Pancreas (tissue), 10 donors: ENCODE measurements around the gene NEDD9. TPM values are rescaled to one million over a fixed set of nuclear protein-coding genes. Genes with fewer than 3 reads are reported as not detected.

Experiments used
- ATAC-seq, 4 donors: fragments of 200-7000 bp; cut with Tn5 transposase; one replicate each; pipeline versions ENCODE4 v1.8.0 to v1.9.1; 2020; ENCODE audit warnings: mild to moderate bottlenecking in 4 of 4, moderate library complexity in 4 of 4
- DNase-seq, 6 donors: peaks; one replicate each; pipeline ENCODE4 v3.0.0-alpha.2; 2020
- FAIRE-seq: peaks from 2 replicates; lab custom pipeline; 2012; peaks lifted over from hg19 to GRCh38; lab: Jason Lieb, UNC
- H3K27ac ChIP-seq, 4 donors: fragments of 200-600 bp; sonication (generic); 1 replicate in 3 of 4; 2 replicates in 1 of 4; pipeline versions ENCODE4 v1.5.0 to v1.8.0; 2020
- H3K27me3 ChIP-seq, 4 donors: fragments of 200-600 bp; one replicate each; pipeline ENCODE4 v1.8.0; 2021
- H3K36me3 ChIP-seq, 3 donors: fragments of 200-600 bp; sonication (generic) in 1 of 3; one replicate each; pipeline versions ENCODE4 v1.5.0 to v1.8.0; 2020 to 2021
- H3K4me1 ChIP-seq, 3 donors: fragments of 200-600 bp; one replicate each; pipeline ENCODE4 v1.8.0; 2021
- H3K4me3 ChIP-seq, 4 donors: fragments of 200-600 bp; sonication (generic) in 2 of 4; one replicate each; pipeline versions ENCODE4 v1.5.0 to v1.8.0; 2020 to 2021
- H3K9me3 ChIP-seq, 4 donors: fragments of 200-600 bp; one replicate each; pipeline ENCODE4 v1.8.0; 2021
- WGBS, 2 donors: extraction: QIAGEN DNeasy Blood & Tissue Kit; methylation state at CpG; one replicate each; pipeline ENCODE4 v1.1.7; 2013; 5-methylcytosine and 5-hydroxymethylcytosine counted together
- intact Hi-C, 3 donors: fragments of 100-400 bp; cut with DNase I; formaldehyde crosslinking; loops; one replicate each; pipeline versions ENCODE4 v1.11.1 to v1.14.2; 2022
- polyA plus RNA-seq, 2 donors: library from polyadenylated mRNA; stranded (reverse); fragments of 200-250 nt; gene quantifications; one replicate each; pipeline ENCODE4 v1.2.3, GENCODE V29; 2013
- total RNA-seq, 6 donors: library from RNA; stranded (reverse); fragmentation: NEBNext Ultra II Directional in 4 of 6; extraction: Animal tissue kit (Norgen Biotek cat#: 25700) in 4 of 6; gene quantifications; one replicate each; pipeline versions ENCODE4 v1.2.1 to v1.2.4, GENCODE V29; 2021 to 2023
- TF ChIP-seq, protein P1 (sequence below), 4 donors: fragments of 200-600 bp; sonication (generic) in 3 of 4; IDR thresholded peaks; one replicate each; pipeline versions ENCODE4 v1.5.0 to v1.8.0; 2021; ENCODE audit warnings: antibody characterized with exemption in 4 of 4
- donor health status: healthy with polysubstance abuse.
- donor health status: DM: no; HTN: no; CAD: no; lungs with moderate emphysema.
- donor health status: DM: no; HTN: no; CAD: no.
- donor health status: control.
- donor health status: control.
- donor health status: Bipolar disorder and iron deficiency.
- donor health status: DM: yes; HTN: yes; CAD: no.
- donor health status: DM: no; HTN: no; CAD: no.
- donor health status: DM: no; HTN: no; CAD: no.
- donor health status: DM: yes; HTN: yes; CAD: no.

The NEDD9 gene
- total and polyA plus RNA-seq, 8 donors = 4.8 to 13.2 (median 8.3) TPM

DNA sequence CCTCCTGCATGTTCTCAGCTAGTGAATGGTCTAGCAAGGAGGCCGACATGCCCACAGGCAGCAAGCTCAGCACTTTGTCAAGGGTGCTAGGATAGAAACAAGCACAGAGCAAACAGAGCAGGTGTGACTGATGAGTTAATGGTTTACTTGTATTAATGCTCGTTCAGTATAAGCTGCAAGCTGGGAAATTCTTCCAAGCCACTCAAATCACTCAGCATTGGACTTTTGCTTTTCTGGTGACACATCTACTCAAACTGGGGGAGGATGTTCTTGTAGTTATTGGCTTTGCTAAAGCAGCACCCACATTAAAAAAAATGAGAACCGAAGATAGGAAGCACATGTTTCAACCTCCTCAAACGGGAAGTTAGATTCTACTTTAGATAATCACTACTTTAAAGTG lies 43.1 kb upstream of the NEDD9 start:
- FAIRE-seq (no peak), DNase-seq (peak in 1 of 6 donors; percentile 20), ATAC-seq (peak; percentile 70 to 91 (median 90))
- H3K4me1 ChIP-seq = peaks cover 10 to 22% (median 10%) of the 10 kb centered on the region in 3 donors
- no peaks in the 10 kb centered on the region for H3K27me3 ChIP-seq
- 12 to 15% methylated on average over 4 of the region's 4 CpGs for WGBS, 2 donors
- TF ChIP-seq, protein P1, sequence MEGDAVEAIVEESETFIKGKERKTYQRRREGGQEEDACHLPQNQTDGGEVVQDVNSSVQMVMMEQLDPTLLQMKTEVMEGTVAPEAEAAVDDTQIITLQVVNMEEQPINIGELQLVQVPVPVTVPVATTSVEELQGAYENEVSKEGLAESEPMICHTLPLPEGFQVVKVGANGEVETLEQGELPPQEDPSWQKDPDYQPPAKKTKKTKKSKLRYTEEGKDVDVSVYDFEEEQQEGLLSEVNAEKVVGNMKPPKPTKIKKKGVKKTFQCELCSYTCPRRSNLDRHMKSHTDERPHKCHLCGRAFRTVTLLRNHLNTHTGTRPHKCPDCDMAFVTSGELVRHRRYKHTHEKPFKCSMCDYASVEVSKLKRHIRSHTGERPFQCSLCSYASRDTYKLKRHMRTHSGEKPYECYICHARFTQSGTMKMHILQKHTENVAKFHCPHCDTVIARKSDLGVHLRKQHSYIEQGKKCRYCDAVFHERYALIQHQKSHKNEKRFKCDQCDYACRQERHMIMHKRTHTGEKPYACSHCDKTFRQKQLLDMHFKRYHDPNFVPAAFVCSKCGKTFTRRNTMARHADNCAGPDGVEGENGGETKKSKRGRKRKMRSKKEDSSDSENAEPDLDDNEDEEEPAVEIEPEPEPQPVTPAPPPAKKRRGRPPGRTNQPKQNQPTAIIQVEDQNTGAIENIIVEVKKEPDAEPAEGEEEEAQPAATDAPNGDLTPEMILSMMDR (IDR thresholded peaks at IDR 0.05) = no peak
- H3K27ac ChIP-seq = no peak overlapping the region
- no peaks in the 10 kb centered on the region for H3K36me3 ChIP-seq
- intact Hi-C loops = no loop called here
- no peak overlapping the region for H3K4me3 ChIP-seq
- H3K9me3 ChIP-seq = no peaks in the 10 kb centered on the region

DNA sequence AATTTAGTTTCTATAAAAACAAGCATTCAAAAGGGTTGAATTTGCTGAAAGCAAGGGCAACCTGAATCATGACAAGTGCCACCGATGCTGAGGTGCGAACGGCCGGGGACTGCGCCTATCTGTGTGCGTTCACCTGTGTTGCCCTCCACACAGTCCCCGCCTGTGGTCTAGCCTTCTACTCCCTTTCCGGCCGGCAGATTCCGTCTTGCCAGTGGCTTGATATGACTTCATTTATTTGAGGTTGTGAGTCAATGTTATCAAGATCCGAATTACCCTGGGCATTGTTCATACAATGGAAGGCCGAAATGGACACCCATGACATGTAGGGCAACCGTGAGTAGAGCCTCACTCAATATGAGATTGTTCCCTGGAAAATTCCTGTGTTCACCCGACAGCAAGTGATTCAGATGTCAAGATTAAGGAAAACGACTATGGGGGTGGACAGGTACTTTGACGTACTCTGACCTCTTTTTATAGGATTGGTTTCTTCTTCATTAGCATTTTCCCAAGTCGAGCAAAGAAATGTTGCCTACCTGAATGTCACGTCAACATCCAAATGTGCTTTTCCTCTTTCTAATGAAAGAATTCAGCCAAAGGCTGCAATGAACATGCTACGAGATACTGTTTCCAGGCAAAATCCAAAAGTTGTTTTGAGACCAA lies 41.1 kb upstream of the NEDD9 start:
- FAIRE-seq = no peak
- H3K36me3 ChIP-seq = no peaks in the 10 kb centered on the region

DNA sequence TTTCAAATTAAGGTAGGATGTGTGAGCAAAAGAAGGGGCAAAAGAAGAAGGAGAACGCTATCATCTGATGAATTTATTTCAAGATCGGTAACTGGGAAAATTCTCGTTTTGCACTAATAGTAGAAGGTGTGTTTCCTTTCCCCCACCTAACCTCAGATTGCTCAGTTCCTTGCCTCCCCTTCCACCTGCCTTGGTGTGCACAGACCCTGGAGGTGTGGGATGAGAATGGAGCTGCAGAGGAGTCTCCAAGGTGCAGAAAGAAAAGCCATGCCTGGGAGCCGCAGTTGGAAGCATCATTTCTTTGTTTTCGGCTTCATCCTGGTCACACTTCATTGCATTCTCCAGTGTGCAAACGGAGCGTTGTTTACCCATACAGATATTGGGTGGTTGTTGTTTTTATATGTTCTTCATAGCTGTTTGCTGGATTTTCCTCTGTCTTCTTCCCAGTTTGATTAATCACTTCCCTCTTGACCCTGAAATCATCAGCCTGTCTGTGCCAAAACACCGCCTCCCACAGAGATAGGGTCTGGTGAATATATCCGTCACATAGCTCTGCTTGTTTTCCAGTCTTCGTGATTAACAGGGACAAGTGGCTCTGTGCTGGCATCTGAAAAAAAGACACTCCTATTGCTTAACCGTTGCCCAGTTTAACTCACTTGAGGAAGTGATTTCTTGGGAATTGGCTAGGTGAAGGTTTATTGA lies 40.2 kb upstream of the NEDD9 start:
- ATAC-seq = no peak
- H3K4me1 ChIP-seq = peaks cover 16 to 32% (median 22%) of the 10 kb centered on the region in 3 donors
- TF ChIP-seq, protein P1 (IDR thresholded peaks at IDR 0.05) = no peak
- no peaks in the 10 kb centered on the region for H3K9me3 ChIP-seq
- no peak overlapping the region for H3K4me3 ChIP-seq
- FAIRE-seq = no peak
- H3K27ac ChIP-seq = no peak overlapping the region
- 66 to 67% methylated on average over 11 of the region's 11 CpGs for WGBS, 2 donors
- no peaks in the 10 kb centered on the region for H3K27me3 ChIP-seq
- no peak for DNase-seq
- intact Hi-C loops = no loop called here
- H3K36me3 ChIP-seq = no peaks in the 10 kb centered on the region

More for the DNA sequence above, 41.1 kb upstream of the NEDD9 start:
- WGBS, 2 donors = 89 to 90% methylated on average over 19 of the region's 19 CpGs
- Histone ChIP-seq H3K27me3 (no peaks in the 10 kb centered on the region), H3K4me1 (peaks cover 16 to 32% (median 22%) of the 10 kb centered on the region in 3 donors), H3K27ac (no peak overlapping the region), H3K9me3 (no peaks in the 10 kb centered on the region), H3K4me3 (no peak overlapping the region)
- TF ChIP-seq, protein P1 (IDR thresholded peaks at IDR 0.05) = no peak
- ATAC-seq = no peak
- intact Hi-C loops = no loop called here
- no peak for DNase-seq

DNA sequence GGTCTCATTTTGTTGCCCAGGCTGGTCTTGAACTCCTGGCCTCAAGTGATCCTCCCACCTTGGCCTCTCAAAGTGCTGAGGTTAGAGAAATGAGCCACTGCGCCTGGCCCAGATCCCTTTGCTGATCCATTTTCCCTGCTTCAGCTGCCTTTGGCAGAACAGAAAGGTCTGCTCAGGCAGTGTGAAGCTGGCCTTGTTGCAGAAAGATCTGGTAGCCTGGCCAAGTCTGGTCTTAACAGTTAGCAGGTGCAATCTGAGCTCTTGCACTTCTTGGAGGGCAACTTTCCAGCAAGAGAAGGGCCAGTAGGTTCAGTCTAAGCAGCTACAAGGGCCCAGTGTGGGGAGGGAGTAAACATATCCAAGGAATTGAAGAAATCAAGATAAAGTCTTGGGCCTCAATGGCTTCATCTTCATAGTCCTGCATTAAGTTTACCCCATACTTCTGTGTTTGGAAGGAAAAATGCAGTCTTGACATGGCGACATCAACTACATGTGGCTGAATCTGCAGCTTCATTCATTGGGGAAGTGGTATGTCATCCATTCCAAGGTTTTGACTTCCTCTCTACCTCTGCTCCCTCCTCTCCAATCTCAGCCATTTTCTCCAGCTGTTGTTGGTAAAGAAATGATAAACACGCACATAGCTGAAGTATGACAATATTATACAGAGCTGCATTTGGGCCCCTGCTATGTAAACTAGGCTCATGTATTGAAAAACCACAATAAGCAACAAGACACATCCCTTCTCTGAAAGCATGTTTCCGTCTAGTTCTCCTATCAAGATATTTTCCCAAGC lies 39.0 kb upstream of the NEDD9 start:
- H3K36me3 ChIP-seq = no peaks in the 10 kb centered on the region
- intact Hi-C loops = no loop called here
- no peaks in the 10 kb centered on the region for H3K9me3 ChIP-seq
- TF ChIP-seq, protein P1 (IDR thresholded peaks at IDR 0.05) = no peak
- whole genome bisulfite sequencing, 2 donors = 86 to 90% methylated on average over 4 of the region's 4 CpGs
- no peak overlapping the region for H3K4me3 ChIP-seq
- H3K27me3 ChIP-seq = no peaks in the 10 kb centered on the region
- ATAC-seq = peak in 3 of 4 donors; percentile 26 to 38 (median 27)
- DNase-seq = no peak
- H3K27ac ChIP-seq = no peak overlapping the region
- no peak for FAIRE-seq
- H3K4me1 ChIP-seq = peaks cover 16 to 28% (median 17%) of the 10 kb centered on the region in 3 donors
